Nephron progenitor cell (in vitro differentiated cells): Measurements from ENCODE around the gene C19orf33.
A peak's percentile ranks its signal among the peaks of the same experiment; 100 is the strongest.

Source experiments
- DNase-seq: peaks from one replicate; pipeline ENCODE4 v3.0.0; 2021
- H3K27ac Mint-ChIP-seq: 2 replicates; pipeline ENCODE4 v1.8.0; 2021; ENCODE audit warnings: mild to moderate bottlenecking, moderate library complexity, mixed read lengths
- H3K27me3 Mint-ChIP-seq: 2 replicates; pipeline ENCODE4 v1.8.0; 2021; ENCODE audit warnings: mild to moderate bottlenecking, low read depth, mixed read lengths; ENCODE audit not compliant: poor library complexity
- H3K36me3 Mint-ChIP-seq: 2 replicates; pipeline ENCODE4 v1.8.0; 2021; ENCODE audit warnings: low read depth, mixed read lengths
- H3K4me1 Mint-ChIP-seq: 2 replicates; pipeline ENCODE4 v1.8.0; 2021; ENCODE audit warnings: mixed read lengths
- H3K4me3 Mint-ChIP-seq: 2 replicates; pipeline ENCODE4 v1.8.0; 2021; ENCODE audit warnings: mild to moderate bottlenecking, moderate library complexity, mixed read lengths
- H3K9me3 Mint-ChIP-seq: 2 replicates; pipeline ENCODE4 v1.8.0; 2021; ENCODE audit warnings: mild to moderate bottlenecking, moderate library complexity, mixed read lengths
- TF ChIP-seq, protein P1 (sequence below): fragments of 200-600 bp; sonication (generic); IDR thresholded peaks from 2 replicates; pipeline ENCODE4 v1.5.0; 2021; ENCODE audit warnings: antibody characterized with exemption

Gene C19orf33

DNA sequence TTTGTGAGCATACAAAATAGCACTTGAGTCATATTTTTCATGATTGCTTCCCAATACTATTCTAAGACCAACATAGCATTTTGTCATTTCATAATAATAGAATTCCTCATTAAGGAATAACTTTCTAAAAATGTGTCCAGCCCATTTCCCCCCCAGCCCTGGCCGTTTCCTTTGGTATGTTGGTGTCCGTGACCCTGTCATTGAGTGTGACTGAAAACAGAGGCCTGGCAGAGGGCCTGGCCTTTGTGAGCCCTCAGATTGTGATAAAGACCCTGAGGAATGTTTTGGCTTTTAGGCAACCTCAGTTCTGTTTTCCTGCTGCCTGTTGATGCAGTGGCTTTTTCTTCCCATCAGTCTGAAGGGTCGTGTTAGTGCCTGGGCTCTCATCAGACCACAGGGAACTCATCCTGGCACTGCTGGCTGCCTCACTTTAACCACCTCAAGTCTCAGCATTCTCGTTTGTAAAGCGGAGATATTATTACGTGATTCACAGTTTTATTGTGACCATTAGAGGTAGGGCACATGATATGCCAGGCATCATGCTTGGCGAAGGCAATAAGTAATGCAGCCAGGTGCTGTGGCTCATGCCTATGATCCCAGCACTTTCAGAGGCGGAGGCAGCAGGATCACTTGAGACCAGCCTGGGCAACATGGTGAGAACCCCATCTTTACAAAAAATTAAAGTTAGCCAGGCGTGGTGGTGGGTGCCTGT is 25.9 kb upstream of the C19orf33 start:
- no peak for DNase-seq
- Mint-ChIP-seq H3K27ac (peak overlapping the region; percentile 87), H3K4me1 (peaks cover 35% of the 10 kb centered on the region), H3K9me3 (no peaks in the 10 kb centered on the region), H3K27me3 (peaks cover 4% of the 10 kb centered on the region), H3K36me3 (no peaks in the 10 kb centered on the region), H3K4me3 (no peak overlapping the region)
- TF ChIP-seq, protein P1, sequence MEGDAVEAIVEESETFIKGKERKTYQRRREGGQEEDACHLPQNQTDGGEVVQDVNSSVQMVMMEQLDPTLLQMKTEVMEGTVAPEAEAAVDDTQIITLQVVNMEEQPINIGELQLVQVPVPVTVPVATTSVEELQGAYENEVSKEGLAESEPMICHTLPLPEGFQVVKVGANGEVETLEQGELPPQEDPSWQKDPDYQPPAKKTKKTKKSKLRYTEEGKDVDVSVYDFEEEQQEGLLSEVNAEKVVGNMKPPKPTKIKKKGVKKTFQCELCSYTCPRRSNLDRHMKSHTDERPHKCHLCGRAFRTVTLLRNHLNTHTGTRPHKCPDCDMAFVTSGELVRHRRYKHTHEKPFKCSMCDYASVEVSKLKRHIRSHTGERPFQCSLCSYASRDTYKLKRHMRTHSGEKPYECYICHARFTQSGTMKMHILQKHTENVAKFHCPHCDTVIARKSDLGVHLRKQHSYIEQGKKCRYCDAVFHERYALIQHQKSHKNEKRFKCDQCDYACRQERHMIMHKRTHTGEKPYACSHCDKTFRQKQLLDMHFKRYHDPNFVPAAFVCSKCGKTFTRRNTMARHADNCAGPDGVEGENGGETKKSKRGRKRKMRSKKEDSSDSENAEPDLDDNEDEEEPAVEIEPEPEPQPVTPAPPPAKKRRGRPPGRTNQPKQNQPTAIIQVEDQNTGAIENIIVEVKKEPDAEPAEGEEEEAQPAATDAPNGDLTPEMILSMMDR, result no peak

DNA sequence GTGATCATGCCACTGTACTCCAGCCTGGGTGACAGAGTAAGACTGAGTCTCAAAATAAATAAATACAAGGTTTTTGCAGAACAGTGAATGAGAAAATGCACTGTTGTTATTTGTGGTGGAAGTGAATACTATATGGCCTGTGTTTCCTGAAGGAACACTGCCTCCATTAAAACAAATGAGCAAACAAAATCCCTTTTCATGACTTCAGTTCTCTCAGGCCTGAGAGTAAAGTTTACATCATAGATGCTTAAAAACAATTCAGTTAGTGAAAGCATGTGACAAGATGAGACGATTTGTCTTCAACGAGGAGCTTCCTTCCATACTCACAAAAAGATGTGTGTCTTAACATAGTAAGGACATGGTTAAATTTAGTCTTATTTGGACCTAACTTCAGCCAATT is 25.3 kb upstream of the C19orf33 start:
- Mint-ChIP-seq H3K36me3 (no peaks in the 10 kb centered on the region), H3K4me1 (peaks cover 35% of the 10 kb centered on the region), H3K27me3 (peaks cover 1% of the 10 kb centered on the region), H3K4me3 (no peak overlapping the region), H3K9me3 (no peaks in the 10 kb centered on the region), H3K27ac (peak overlapping the region; percentile 87)
- no peak for DNase-seq
- TF ChIP-seq, protein P1, result no peak

DNA sequence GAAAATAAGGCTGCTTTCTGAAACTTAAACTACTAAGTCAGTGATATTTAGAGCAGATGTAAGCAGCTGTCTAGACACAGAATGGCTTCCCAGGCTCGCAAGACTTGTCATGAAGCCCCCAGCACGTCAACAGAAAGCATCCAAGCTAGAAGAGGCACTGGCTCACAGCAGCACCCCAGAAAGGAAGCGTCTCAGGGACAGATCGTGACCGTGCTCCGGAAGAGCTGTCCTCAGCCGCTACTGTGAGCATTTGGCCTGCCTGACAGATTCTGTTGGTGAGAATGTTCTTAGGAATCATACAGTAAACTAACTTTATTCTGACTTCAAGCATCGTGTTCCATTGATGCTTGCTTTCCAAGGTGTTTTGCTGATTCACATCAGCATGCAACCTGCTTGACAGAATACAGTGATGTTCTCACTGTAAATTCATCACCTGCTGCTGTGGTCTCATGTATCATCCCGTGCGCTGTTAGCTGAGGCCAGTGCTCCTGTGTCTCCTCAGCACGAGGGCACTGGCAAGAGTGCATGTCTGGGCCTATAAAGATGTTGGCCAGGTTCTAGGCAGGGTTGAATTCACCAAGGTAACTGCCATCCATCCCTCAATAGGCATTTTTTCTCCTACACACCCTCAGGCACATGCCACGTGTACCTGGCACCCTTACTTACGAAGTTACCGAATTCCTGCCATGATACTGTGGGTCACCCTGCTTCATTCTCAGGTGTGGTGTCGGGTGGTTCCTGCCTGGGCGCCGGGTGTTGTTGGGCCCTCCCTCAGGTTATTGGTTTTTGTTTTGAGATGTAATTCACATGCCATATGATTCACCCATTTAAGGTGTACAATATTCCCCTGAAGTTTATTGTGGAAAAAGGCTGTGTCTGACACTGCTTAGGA is 23.8 kb upstream of the C19orf33 start:
- no peak overlapping the region for H3K4me3 Mint-ChIP-seq
- no peak for DNase-seq
- no peaks in the 10 kb centered on the region for H3K9me3 Mint-ChIP-seq
- peaks cover 39% of the 10 kb centered on the region for H3K4me1 Mint-ChIP-seq
- TF ChIP-seq, protein P1, result no peak
- H3K36me3 Mint-ChIP-seq, result no peaks in the 10 kb centered on the region
- H3K27me3 Mint-ChIP-seq, result no peaks in the 10 kb centered on the region
- peak overlapping the region; percentile 64 for H3K27ac Mint-ChIP-seq

DNA sequence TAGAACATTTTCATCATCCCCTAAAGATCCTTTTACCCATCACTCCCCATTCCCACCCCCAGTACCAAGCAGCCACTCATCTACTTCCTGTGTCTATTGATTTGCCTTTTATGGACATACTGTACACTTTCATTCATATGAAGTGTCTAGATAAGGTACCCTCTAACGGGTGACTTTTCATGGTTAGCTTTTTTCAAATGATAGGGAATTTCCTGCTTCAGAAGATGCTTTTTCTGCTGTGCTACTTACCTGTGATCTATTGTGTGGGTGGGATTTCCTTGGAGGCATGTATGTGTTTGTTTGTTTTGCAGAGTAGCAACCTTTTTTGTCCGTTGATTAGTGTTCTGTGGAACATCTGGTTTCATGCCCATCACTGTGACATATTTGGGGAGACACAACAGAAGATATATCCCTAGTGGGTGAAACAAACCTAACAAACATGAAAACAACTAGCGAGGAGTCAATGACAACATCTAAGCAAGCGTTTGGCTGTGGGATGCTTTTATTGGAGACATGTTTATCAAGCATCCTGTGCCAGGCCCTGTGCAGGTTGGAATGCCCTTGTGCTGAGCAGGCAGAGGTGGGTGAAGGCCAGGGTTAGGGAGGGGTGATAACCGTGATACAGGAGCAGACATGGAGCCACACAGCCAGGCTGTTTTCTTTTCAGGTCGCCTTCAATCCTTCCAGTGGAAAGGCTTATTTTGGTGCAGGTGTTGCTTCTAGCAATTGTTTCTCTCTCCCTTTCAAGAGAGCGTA is 22.1 kb upstream of the C19orf33 start:
- Mint-ChIP-seq H3K4me3 (no peak overlapping the region), H3K4me1 (peaks cover 55% of the 10 kb centered on the region), H3K36me3 (peaks cover 15% of the 10 kb centered on the region), H3K27me3 (no peaks in the 10 kb centered on the region), H3K9me3 (no peaks in the 10 kb centered on the region), H3K27ac (peak overlapping the region; percentile 77)
- TF ChIP-seq, protein P1, result no peak
- DNase-seq, result no peak

DNA sequence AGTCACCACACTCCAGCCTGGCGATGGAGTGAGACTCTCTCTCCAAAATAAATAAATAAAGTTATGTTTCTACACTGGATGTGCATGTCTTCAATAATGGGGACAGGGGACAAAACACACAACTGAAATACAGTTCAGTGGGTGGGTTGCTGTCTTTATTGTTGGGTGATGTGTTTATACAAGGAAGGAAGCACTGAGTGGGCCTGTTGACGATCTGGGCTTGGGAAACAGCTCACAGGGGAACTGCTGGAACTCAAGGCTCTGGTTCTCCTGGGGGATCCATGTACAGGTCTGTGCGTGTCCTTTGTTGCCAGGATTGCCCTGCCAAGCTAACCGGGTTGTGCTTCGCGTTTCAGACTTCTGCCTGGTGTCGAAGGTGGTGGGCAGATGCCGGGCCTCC is 20.8 kb upstream of the C19orf33 start:
- peaks cover 53% of the 10 kb centered on the region for H3K4me1 Mint-ChIP-seq
- no peak overlapping the region for H3K4me3 Mint-ChIP-seq
- no peaks in the 10 kb centered on the region for H3K27me3 Mint-ChIP-seq
- TF ChIP-seq, protein P1, result no peak
- no peak overlapping the region for H3K27ac Mint-ChIP-seq
- peaks cover 19% of the 10 kb centered on the region for H3K36me3 Mint-ChIP-seq
- DNase-seq, result no peak
- H3K9me3 Mint-ChIP-seq, result no peaks in the 10 kb centered on the region
